HUDEP-2 (cell line): ENCODE data around the gene HLA-DQA1.
A peak's percentile ranks its signal among the peaks of the same experiment; 100 is the strongest.
"Not testable (repeated sequence)": the region's sequence is repeated elsewhere in the genome, so short reads cannot be mapped to it uniquely, and the experiment has no call there.

Source experiments
- DNase-seq, 76 experiments: peaks; one replicate each; lab custom pipeline; 2025; ENCODE audit not compliant: unreplicated experiment in 76 of 76; lab: John Stamatoyannopoulos, UW

The HLA-DQA1 gene

GRCh38 chr6:32637219-32637880 lies at the start of gene HLA-DQA1:
Gene HLA-DQA1 (plus strand): TSS chr6:32637406. CDS start chr6:32637459, 53 bp downstream.
- DNase-seq: no peak

GRCh38 chr6:32588156-32588555 lies 49.0 kb upstream of the HLA-DQA1 start:
- DNase-seq: no peak

GRCh38 chr6:32589596-32590449 lies 47.4 kb upstream of the HLA-DQA1 start, which contains the start of gene HLA-DRB1:
Gene HLA-DRB1 (minus strand): TSS chr6:32589848. CDS start chr6:32589742, 106 bp downstream.
- no peak for DNase-seq

- DNase-seq: not testable (repeated sequence)
These were observed 46.5 kb upstream of the HLA-DQA1 start for GRCh38 chr6:32590713-32591112.

- no peak for DNase-seq
These were observed 40.2 kb upstream of the HLA-DQA1 start for GRCh38 chr6:32597024-32597423.

- DNase-seq: no peak
These were observed 34.8 kb upstream of the HLA-DQA1 start for GRCh38 chr6:32602383-32602782.

GRCh38 chr6:32603222-32603621 lies 34.0 kb upstream of the HLA-DQA1 start:
- DNase-seq: no peak

DNA sequence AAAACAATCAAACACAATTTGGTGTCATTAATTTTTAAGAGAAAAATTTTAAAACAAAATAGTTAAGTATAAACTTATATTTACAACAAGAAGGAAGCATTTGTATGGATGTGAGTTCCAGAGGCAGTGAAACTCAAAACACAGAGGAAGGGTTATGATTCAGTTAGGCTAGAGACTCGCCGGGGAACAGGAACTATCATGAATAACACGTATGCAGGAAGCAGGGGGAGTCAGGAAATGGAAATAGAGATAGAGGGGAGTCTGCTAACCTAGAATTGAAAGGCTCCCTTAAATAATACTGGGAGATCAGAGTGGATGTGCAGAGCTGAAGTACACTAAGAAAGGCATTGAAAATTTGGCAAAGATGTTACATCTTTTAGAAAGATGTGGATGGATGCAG lies 33.3 kb upstream of the HLA-DQA1 start:
- DNase-seq: no peak

- DNase-seq: no peak
These were observed 32.8 kb upstream of the HLA-DQA1 start for GRCh38 chr6:32604434-32604877.

DNA sequence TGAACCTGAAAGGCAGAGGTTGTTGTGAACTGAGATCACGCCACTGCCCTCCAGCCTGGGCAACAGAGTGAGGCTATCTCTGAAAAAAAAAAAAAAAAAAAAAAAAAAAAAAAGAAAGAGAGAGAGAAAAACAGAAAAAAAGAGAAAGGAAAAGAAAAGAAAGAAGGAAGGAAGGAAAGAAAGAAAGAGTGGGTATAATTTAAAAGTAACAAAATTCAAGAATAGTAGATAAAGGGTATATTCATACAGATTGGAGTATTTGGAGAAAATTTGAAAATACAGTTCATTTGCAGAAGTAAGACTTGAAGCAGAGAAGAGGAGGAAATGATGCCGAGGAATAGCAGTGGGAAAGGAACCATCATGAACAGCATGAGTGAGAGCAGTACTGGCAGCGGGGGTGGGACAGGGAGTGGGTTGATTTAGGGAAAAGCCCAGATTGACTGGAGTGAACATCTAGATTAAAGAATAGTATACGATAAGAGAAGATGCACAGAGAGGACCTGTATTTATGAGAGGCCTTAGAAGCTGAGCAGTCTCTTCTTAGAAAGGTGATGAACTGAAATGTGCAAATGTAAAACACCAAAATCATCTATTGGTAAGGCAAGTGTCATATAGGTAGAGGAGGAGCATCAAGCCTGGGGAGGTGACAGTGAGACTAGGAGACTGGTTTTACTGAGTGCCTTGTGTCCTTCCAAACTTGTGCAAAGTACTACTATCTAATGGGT lies 29.8 kb upstream of the HLA-DQA1 start:
- no peak for DNase-seq

- DNase-seq: no peak
These were observed 29.3 kb upstream of the HLA-DQA1 start for GRCh38 chr6:32607988-32608298.

DNA sequence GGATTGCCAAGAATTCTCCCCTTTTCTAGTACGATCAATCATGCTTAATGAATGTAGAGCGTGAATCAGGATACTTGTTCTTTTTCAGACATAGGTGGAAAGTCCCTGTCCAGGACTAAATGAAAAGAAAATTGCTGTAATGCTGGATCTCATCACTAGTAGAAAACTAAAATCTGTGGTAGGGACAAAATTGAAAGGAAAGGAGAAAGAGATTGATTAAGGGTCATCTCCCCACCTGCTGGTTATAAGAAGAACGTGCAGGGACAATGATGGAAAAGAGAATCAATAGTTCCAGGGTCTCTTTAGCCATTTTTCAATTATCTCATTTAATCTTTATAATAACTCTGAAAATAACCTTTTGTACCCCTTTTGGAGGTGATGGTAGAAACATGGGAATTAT lies 28.8 kb upstream of the HLA-DQA1 start:
- no peak for DNase-seq

DNA sequence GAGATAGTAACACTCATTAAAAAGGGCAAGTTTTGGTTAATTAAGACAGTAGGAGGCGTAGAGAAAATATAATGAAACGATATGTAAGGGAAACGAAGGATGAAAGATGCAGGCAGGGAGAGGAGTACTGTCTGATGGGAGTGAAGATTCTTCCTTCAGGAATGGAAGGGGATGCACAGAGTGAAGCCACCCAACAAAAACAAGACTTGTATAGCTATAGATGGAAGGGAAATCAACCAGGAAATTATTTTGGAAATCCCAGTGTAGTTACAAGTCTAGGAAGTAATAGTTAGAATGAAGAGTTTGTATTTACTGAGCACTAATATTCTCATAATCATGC lies 27.8 kb upstream of the HLA-DQA1 start:
- DNase-seq: no peak

- peak in 56 of 76 experiments; percentile 3 to 81 (median 40) for DNase-seq
These were observed 27.2 kb upstream of the HLA-DQA1 start for GRCh38 chr6:32609731-32610640.

DNA sequence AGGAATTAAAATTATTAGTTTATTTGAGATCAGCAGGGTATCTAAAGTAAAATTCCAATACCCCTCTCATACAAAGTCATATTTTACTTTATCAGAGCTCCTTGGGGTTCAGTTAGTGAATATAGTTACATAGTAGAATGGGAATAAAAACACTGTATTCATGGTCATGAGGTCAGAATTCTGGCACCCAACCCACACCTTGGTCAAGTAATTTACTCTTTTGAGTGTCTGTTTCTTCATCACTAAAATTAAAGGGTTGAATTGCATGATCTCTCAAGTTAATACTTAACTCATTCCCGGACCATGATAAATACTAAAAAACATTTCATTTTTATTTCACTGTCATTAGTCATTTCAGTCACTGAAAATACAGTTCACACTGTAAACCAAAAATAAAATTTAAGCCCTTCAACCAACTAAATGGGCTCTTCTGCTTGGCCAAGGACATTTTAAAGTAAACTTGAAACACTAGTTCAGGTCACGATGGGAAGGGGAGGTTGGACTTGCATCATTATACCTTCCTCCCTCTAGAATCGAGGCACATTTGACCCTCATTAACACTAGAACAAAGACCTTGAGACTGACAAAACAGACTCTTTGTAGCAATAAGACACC lies 26.4 kb upstream of the HLA-DQA1 start:
- no peak for DNase-seq

DNA sequence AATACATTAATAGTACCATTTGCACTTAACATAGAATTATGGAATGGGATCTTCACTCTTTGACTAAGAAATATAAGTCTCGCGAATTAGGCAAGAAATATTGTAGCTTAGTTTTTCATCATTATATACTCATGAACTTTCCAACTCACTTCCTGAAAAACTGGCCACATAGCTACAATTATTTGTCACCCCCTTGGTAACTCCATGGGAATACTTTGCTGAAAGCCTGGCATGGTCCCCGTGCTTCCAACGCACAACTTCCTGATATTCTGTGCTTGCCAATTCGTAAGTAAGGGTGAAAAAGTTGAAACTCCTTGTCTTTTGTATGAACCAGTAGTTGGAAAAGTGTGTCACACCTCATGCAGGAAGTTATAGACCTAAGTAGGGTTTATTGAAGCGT lies 23.7 kb upstream of the HLA-DQA1 start:
- DNase-seq: no peak

- DNase-seq: no peak
These were observed 22.7 kb upstream of the HLA-DQA1 start for GRCh38 chr6:32614366-32615081.

DNA sequence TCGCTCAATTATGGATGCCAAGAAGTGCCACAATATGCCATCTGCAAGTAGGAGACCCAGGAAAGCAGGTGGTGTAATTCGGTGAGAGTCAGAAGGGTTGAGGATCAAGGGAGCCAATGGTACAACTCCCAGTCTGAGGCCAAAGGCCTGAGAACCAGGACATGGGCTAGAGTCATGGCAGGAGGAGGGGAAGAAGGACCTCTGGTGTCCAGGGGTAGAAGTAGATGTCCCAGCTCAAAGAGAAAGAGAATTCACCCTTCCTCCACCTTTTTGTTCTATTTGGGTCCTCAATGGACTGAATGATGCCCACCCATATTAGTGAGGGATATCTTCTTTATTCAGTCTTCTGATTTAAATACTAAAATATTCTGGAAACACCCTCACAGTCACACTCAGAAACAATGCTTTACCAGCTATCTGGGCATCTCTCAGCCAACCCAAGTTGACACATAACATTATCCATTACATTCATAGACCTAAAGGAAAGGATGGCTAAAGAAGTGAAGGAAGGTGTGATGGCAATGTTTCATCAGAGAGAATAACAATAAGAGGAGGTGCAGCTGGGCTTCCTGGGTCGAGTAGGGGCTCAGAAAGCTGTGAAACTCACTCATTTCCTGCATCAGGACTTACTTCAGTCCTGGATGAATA lies 21.2 kb upstream of the HLA-DQA1 start:
- DNase-seq: no peak

DNA sequence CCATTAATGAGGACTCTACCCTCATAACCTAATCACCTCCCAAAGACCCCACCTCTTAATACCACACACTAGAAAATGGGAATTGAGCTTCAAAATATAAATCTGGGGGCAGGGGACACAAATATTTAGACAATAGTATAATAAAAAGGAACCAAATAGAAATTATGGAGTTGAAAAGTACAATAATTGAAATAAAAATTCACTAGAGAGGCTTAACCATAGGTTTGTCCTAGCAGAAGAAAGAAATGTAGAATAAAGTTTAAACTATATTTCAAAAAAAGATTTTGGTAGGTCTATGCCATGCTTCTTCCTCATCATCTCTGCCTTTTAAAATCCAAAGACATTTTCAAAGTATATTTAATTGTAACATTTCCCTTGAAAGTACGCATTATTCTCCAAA lies 19.5 kb upstream of the HLA-DQA1 start:
- DNase-seq: no peak
